ENCODE results near the gene OPRD1. TPM values are rescaled to one million over a fixed set of nuclear protein-coding genes. Genes with fewer than 3 reads are reported as not detected.
A peak's percentile ranks its signal among the peaks of the same experiment; 100 is the strongest.
"Not testable (repeated sequence)": the region's sequence is repeated elsewhere in the genome, so short reads cannot be mapped to it uniquely, and the experiment has no call there.

The OPRD1 gene
- total and polyA plus RNA-seq, 8 donors = 0.03 to 0.37 TPM; not detected in 6

DNA sequence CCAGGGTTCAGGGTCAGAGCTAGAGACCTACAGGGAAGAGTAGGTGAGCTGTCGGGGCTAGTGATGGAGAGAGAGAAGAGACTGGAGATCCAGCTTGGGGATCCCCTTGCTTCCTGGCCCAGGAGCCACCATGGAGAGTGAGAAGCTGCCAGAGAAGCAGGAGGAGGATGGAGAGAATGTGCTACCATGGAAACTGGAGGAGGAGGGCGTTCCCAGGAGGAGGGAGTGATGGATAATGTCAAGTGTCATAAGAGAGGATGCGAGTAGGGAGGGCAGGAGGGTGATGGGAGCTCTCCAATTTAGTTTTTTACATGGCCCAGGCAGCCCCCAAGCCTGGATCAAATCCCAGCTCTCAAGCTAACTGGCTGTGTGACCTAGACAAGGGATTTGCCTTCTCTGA, 55.9 kb downstream of the OPRD1 start:
- H3K9me3 ChIP-seq = no peaks in the 10 kb centered on the region
- 63 to 87% (median 75%) methylated on average over 3 of the region's 3 CpGs for WGBS, 5 donors
- DNase-seq = no peak
- H3K27ac ChIP-seq = no peak overlapping the region
- TF ChIP-seq POLR2A (IDR thresholded peaks at IDR 0.05) (no peak), EP300 (IDR thresholded peaks at IDR 0.05) (no peak), POLR2AphosphoS5 (IDR thresholded peaks at IDR 0.05) (no peak)
- TF ChIP-seq, protein P1, sequence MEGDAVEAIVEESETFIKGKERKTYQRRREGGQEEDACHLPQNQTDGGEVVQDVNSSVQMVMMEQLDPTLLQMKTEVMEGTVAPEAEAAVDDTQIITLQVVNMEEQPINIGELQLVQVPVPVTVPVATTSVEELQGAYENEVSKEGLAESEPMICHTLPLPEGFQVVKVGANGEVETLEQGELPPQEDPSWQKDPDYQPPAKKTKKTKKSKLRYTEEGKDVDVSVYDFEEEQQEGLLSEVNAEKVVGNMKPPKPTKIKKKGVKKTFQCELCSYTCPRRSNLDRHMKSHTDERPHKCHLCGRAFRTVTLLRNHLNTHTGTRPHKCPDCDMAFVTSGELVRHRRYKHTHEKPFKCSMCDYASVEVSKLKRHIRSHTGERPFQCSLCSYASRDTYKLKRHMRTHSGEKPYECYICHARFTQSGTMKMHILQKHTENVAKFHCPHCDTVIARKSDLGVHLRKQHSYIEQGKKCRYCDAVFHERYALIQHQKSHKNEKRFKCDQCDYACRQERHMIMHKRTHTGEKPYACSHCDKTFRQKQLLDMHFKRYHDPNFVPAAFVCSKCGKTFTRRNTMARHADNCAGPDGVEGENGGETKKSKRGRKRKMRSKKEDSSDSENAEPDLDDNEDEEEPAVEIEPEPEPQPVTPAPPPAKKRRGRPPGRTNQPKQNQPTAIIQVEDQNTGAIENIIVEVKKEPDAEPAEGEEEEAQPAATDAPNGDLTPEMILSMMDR (IDR thresholded peaks at IDR 0.05) = no peak
- H3K4me1 ChIP-seq = no peaks in the 10 kb centered on the region
- no peaks in the 10 kb centered on the region for H3K36me3 ChIP-seq
- intact Hi-C loops (cut with DNase I; ENCODE audit: low total_unique reads) = no loop called here
- no peak overlapping the region for H3K4me3 ChIP-seq
- peaks cover 0 to 31% (median 0%) of the 10 kb centered on the region in 3 donors for H3K27me3 ChIP-seq

DNA sequence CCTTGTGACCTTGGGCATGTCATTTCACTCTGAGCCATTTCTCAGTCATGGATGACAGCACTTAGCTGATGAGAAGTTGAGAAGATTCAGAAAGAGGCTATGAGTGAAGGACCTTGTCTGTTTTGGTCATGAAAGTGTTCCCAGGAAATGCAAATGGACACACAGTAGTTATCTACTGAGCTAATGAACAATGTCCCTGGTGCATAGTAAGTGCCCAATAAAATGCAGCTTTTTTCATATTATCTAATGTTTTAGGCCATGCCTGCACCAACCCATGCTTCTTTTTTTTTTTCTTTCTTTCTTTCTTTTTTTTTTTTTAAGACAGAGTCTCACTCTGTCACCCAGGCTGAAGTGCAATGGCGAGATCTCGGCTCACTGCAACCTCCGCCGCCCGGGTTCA, 58.0 kb downstream of the OPRD1 start:
- Histone ChIP-seq H3K36me3 (no peaks in the 10 kb centered on the region), H3K4me1 (no peaks in the 10 kb centered on the region), H3K27me3 (peaks cover 0 to 27% (median 0%) of the 10 kb centered on the region in 3 donors), H3K4me3 (no peak overlapping the region), H3K27ac (no peak overlapping the region), H3K9me3 (no peaks in the 10 kb centered on the region)
- WGBS, 5 donors = 94 to 98% (median 96%) methylated on average over 5 of the region's 5 CpGs
- TF ChIP-seq POLR2AphosphoS5 (IDR thresholded peaks at IDR 0.05) (no peak), POLR2A (IDR thresholded peaks at IDR 0.05) (no peak), EP300 (IDR thresholded peaks at IDR 0.05) (no peak)
- TF ChIP-seq, protein P1 (IDR thresholded peaks at IDR 0.05) = no peak
- intact Hi-C loops (cut with DNase I; ENCODE audit: low total_unique reads) = no loop called here
- DNase-seq = no peak

DNA sequence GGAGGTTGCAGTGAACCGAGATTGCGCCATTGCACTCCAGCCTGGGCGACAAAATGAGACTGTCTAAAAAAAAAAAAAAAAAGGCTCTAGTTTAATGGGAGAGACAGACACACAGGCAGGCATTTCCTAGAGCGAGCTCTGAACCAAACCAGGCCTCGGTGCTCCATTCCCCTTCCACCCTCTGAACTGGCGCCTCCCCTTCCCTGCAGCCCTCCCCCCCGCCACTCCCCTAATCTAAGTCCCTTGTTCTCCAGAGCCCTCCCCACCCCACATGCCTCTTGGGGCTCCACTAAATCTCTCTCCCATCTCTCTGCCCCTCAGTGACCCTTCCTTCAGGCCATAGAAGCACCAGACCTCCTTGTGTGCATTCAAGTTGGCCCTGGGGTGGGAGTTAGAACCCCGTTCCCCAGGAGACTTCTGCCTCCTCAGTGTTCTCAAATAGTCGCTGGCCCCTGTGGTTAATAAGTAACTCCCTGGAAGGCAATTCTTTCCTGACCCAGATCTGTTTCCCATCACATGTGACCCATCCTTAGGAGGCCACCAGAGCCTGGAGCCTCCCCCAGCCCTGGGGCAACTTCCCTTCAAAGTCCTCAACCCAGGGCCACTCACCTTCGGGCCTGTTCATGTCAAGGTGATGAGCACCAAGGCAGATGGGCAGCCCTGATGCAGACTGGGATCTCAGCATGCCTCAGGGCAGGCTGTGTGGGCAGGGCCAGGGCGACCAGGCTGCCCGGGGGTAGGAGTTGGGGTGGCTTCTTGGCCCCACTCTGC, 59.8 kb downstream of the OPRD1 start:
- peak in 1 of 2 donors; percentile 60 for DNase-seq
- 62 to 86% (median 69%) methylated on average over 10 to 12 of the region's 12 CpGs for WGBS, 5 donors
- H3K27me3 ChIP-seq = peaks cover 0 to 30% (median 0%) of the 10 kb centered on the region in 3 donors
- no peak overlapping the region for H3K4me3 ChIP-seq
- H3K9me3 ChIP-seq = no peaks in the 10 kb centered on the region
- H3K36me3 ChIP-seq = no peaks in the 10 kb centered on the region
- H3K27ac ChIP-seq = no peak overlapping the region
- TF ChIP-seq POLR2AphosphoS5 (IDR thresholded peaks at IDR 0.05) (no peak), EP300 (IDR thresholded peaks at IDR 0.05) (no peak), POLR2A (IDR thresholded peaks at IDR 0.05) (no peak)
- peaks cover 0 to 8% (median 6%) of the 10 kb centered on the region in 4 donors for H3K4me1 ChIP-seq
- intact Hi-C loops (cut with DNase I; ENCODE audit: low total_unique reads) = no loop called here

DNA sequence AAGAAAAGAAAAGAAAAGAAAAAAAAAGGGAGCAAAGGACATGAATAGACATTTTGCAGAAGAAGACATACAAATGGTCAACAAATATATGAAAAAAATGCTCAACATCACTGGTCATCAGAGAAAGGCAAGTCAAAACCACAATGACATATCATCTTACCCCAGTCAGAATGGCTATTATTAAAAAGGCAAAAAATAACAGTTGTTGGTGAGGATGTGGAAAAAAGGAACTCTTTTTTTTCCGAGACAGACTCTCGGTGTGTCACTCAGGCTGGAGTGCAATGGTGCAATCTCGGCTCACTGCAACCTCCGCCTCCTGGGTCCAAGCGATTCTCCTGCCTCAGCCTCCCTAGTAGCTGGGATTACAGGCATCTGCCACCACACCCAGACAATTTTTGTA, 63.2 kb downstream of the OPRD1 start:
- not testable (repeated sequence) for H3K9me3 ChIP-seq, H3K36me3 ChIP-seq, H3K27ac ChIP-seq, H3K4me3 ChIP-seq, DNase-seq
- peaks cover 0 to 24% (median 0%) of the 10 kb centered on the region in 3 donors for H3K27me3 ChIP-seq
- intact Hi-C loops (cut with DNase I; ENCODE audit: low total_unique reads) = loop anchor here (5.0 kb wide), 2 partner anchors 93 to 157 kb away; no protein-coding TSS in a partner anchor
- peaks cover 0 to 15% (median 9%) of the 10 kb centered on the region in 4 donors for H3K4me1 ChIP-seq
- 71 to 86% (median 83%) methylated on average over 5 of the region's 5 CpGs for WGBS, 5 donors

DNA sequence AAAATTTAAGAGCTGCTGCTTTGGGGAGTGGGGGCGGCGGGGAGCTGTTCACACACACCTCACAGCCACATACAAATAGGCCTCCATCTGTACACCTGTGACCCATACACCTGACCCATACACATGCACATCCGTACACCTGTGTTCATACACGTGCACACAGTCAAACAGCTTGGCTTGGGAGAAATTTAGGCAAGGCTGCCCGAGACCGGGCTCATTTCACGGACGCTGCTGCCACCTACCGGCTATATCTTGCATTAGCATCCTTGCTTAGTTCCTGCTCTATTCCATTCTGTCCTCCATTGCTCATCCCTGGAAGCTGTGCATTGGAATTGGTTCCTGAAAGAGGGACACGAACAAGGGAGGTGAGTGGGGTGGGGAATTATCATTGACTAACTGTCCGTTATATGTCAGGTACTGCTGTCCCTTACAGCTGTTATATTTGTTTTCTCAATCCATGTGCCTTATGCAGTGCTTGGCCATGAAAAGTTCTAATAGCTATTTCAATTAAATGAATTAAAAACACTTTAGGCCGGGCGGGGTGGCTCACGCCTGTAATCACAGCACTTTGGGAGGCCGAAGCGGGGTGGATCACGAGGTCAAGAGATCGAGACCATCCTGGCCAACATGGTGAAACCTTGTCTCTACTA, 65.3 kb downstream of the OPRD1 start:
- DNase-seq = peak; percentile 87 to 94
- peaks cover 0 to 13% (median 0%) of the 10 kb centered on the region in 3 donors for H3K27me3 ChIP-seq
- peak overlapping the region in 2 of 4 donors; percentile 6 to 25 for H3K4me3 ChIP-seq
- no peak overlapping the region for H3K27ac ChIP-seq
- peaks cover 0 to 21% (median 14%) of the 10 kb centered on the region in 4 donors for H3K4me1 ChIP-seq
- H3K36me3 ChIP-seq = no peaks in the 10 kb centered on the region
- 20 to 23% (median 21%) methylated on average over 18 of the region's 18 CpGs for WGBS, 5 donors
- intact Hi-C loops (cut with DNase I; ENCODE audit: low total_unique reads) = loop anchor here (5.0 kb wide), 2 partner anchors 95 to 155 kb away; no protein-coding TSS in a partner anchor
- TF ChIP-seq POLR2AphosphoS5 (IDR thresholded peaks at IDR 0.05) (peak in 2 of 3 donors; percentile 32 to 76), POLR2A (IDR thresholded peaks at IDR 0.05) (no peak), EP300 (IDR thresholded peaks at IDR 0.05) (no peak)
- TF ChIP-seq, protein P1 (IDR thresholded peaks at IDR 0.05) = peak in 5 of 7 experiments; percentile 87 to 95 (median 91)
- H3K9me3 ChIP-seq = no peaks in the 10 kb centered on the region

Measured in stomach (tissue), 9 donors.